Gastrocnemius medialis (tissue), 4 donors: ENCODE results near the gene MEIS1.

Source experiments
- POLR2A ChIP-seq, 2 donors: fragments of 450-650 bp; IDR thresholded peaks; one replicate each; pipeline ENCODE4 v1.6.1; 2017; ENCODE audit warnings: antibody characterized with exemption in 2 of 2, mild to moderate bottlenecking in 2 of 2, moderate library complexity in 2 of 2
- TF ChIP-seq, protein P1 (sequence below), 5 experiments: fragments of 450-650 bp in 3 of 5; fragments of 200-600 bp in 2 of 5; sonication (generic) in 2 of 5; IDR thresholded peaks in 4 of 5; conservative IDR thresholded peaks in 1 of 5; 1 replicate in 4 of 5; 2 replicates in 1 of 5; pipeline ENCODE4 v1.5.1; 2016 to 2019; ENCODE audit warnings: antibody characterized with exemption in 5 of 5, mild to moderate bottlenecking in 3 of 5, moderate library complexity in 3 of 5

DNA sequence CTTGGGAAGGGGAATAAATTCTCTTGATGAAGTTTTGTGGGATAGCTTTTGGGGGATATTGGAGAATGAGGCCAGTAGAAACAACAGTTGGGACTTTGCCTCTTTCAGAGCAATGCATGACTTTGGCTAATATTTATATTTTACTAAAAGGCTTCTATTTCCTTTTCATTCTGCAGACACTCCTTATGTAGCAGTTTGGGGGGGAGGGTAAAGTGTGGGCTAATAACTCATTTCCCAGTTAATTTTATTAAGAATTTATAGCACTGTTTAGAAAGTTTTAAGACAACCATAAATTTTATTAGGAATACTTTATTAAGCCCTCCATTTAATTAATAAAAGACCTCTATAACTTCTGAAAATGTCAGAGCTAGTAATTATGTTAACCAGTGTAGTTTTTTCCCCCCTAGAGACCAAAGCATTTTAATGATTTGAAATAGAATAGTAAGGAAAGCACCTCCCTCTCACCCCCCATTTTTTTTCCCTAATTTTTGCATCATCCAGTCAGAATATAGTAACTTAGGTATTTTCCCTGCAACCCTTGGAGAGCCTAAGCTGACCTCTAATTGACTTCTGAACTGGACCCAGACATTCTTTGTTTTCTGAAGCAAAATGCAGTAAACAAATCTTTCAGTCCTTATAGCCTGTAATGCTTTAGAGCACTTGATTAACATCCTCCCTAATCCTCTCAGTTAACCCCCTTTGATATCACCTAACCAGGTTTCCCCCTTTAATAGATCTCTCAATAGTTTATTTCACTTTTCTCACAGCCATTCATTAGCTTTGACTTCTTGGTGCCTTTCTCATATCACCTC, 5.0 kb upstream of the MEIS1 start:
- TF ChIP-seq, protein P1, sequence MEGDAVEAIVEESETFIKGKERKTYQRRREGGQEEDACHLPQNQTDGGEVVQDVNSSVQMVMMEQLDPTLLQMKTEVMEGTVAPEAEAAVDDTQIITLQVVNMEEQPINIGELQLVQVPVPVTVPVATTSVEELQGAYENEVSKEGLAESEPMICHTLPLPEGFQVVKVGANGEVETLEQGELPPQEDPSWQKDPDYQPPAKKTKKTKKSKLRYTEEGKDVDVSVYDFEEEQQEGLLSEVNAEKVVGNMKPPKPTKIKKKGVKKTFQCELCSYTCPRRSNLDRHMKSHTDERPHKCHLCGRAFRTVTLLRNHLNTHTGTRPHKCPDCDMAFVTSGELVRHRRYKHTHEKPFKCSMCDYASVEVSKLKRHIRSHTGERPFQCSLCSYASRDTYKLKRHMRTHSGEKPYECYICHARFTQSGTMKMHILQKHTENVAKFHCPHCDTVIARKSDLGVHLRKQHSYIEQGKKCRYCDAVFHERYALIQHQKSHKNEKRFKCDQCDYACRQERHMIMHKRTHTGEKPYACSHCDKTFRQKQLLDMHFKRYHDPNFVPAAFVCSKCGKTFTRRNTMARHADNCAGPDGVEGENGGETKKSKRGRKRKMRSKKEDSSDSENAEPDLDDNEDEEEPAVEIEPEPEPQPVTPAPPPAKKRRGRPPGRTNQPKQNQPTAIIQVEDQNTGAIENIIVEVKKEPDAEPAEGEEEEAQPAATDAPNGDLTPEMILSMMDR (IDR thresholded peaks at IDR 0.05 in 4 of 5, conservative IDR thresholded peaks at IDR 0.05 in 1 of 5), result no peak
- TF ChIP-seq POLR2A (IDR thresholded peaks at IDR 0.05), result no peak
